Osteoblast (primary cell): ENCODE data around the gene FASLG. TPM values are rescaled to one million over a fixed set of nuclear protein-coding genes. Genes with fewer than 3 reads are reported as not detected.
"Not testable (repeated sequence)": the region's sequence is repeated elsewhere in the genome, so short reads cannot be mapped to it uniquely, and the experiment has no call there.

Experiments
- DNase-seq: peaks from one replicate; pipeline ENCODE4 v3.0.0; 2011; ENCODE audit warnings: low spot score, mixed read lengths; ENCODE audit not compliant: insufficient read length; ENCODE audit errors: missing footprints
- H2AFZ ChIP-seq: 2 replicates; pipeline ENCODE4 v1.6.0; 2011; ENCODE audit warnings: mild to moderate bottlenecking, low read length
- H3K27ac ChIP-seq: 2 replicates; pipeline ENCODE4 v1.5.1; 2011; ENCODE audit warnings: mild to moderate bottlenecking, low read depth, low read length, moderate library complexity
- H3K27me3 ChIP-seq: 2 replicates; pipeline ENCODE4 v1.6.0; 2012; ENCODE audit warnings: mild to moderate bottlenecking, control low read depth, inconsistent platforms, low read length, moderate library complexity; ENCODE audit not compliant: insufficient read depth
- H3K36me3 ChIP-seq: 2 replicates; pipeline ENCODE4 v1.5.1; 2011; ENCODE audit warnings: mild to moderate bottlenecking, low read length, control low read depth, moderate library complexity; ENCODE audit not compliant: insufficient read depth
- H3K4me1 ChIP-seq: 2 replicates; pipeline ENCODE4 v1.5.1; 2011; ENCODE audit warnings: mild to moderate bottlenecking, low read length, control low read depth, moderate library complexity; ENCODE audit not compliant: insufficient read depth
- H3K4me2 ChIP-seq: 2 replicates; pipeline ENCODE4 v1.6.0; 2011; ENCODE audit warnings: mild to moderate bottlenecking, low read length; ENCODE audit not compliant: insufficient read depth
- H3K4me3 ChIP-seq: fragments of 200-600 bp; sonication (generic); 3 replicates; pipeline ENCODE4 v1.5.1; 2012; ENCODE audit warnings: mild to moderate bottlenecking, low read length, inconsistent platforms; ENCODE audit not compliant: insufficient read depth
- H3K79me2 ChIP-seq: 2 replicates; pipeline ENCODE4 v1.6.0; 2012; ENCODE audit warnings: mild to moderate bottlenecking, low read length, control low read depth, inconsistent platforms; ENCODE audit not compliant: insufficient read depth
- H3K9me3 ChIP-seq: 2 replicates; pipeline ENCODE4 v1.5.1; 2011; ENCODE audit warnings: low read depth, low read length, control low read depth
- H4K20me1 ChIP-seq: 2 replicates; pipeline ENCODE4 v1.6.0; 2012; ENCODE audit warnings: mild to moderate bottlenecking, low read length, control low read depth; ENCODE audit not compliant: insufficient read depth
- CTCF ChIP-seq: IDR thresholded peaks from 2 replicates; pipeline ENCODE4 v1.5.1; 2011; ENCODE audit warnings: mild to moderate bottlenecking, low read depth, low read length, moderate library complexity; ENCODE audit errors: extremely low read depth
- total RNA-seq: library from RNA; depleted of rRNA; stranded (reverse); fragments of >200 nt; gene quantifications from 2 replicates; pipeline ENCODE4 v1.2.3, GENCODE V29; 2012

The FASLG gene
- total RNA-seq, 1 donor, result not detected

DNA sequence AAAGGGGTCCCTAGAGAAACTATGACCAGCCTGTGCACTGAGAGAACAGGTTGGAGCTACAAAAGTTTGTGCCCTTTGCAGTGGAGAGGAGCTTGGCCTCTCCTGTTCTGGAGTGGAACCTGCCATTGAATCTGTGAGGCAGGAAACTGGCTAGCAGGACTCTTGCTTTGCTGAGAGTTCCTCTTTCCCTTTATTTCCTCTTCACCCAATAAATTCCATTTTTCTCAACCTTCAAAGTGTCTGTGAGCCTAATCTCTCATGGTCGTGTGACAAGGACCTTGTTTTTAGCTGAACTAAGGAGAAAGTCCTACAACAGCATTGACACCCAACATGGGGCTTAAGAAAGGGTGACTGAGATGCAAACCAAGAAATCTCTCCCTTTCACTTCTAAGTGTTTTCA, 42.7 kb upstream of the FASLG start:
- Histone ChIP-seq H4K20me1 (no peaks in the 10 kb centered on the region), H2AFZ (no peak overlapping the region), H3K4me3 (no peak overlapping the region), H3K79me2 (no peaks in the 10 kb centered on the region), H3K27ac (no peak overlapping the region), H3K4me2 (no peak overlapping the region), H3K27me3 (no peaks in the 10 kb centered on the region), H3K36me3 (no peaks in the 10 kb centered on the region), H3K4me1 (no peaks in the 10 kb centered on the region), H3K9me3 (peaks cover 6% of the 10 kb centered on the region)
- TF ChIP-seq CTCF, result no peak
- no peak for DNase-seq

GRCh38 chr1:172616636-172617035, 42.3 kb upstream of the FASLG start:
- Histone ChIP-seq H3K4me2 (no peak overlapping the region), H3K79me2 (no peaks in the 10 kb centered on the region), H3K4me3 (no peak overlapping the region), H3K4me1 (no peaks in the 10 kb centered on the region), H3K27me3 (no peaks in the 10 kb centered on the region), H3K9me3 (peaks cover 6% of the 10 kb centered on the region), H4K20me1 (no peaks in the 10 kb centered on the region), H3K36me3 (no peaks in the 10 kb centered on the region), H3K27ac (no peak overlapping the region), H2AFZ (no peak overlapping the region)
- DNase-seq, result no peak
- TF ChIP-seq CTCF, result no peak

- DNase-seq, H3K4me3 ChIP-seq, H3K27me3 ChIP-seq, H3K27ac ChIP-seq, H4K20me1 ChIP-seq, H2AFZ ChIP-seq, H3K36me3 ChIP-seq, H3K4me2 ChIP-seq, H3K79me2 ChIP-seq, H3K9me3 ChIP-seq, H3K4me1 ChIP-seq: not testable (repeated sequence)
These were observed 38.3 kb upstream of the FASLG start for GRCh38 chr1:172620603-172621002.

GRCh38 chr1:172622541-172622940, 36.4 kb upstream of the FASLG start:
- no peak for DNase-seq
- H3K36me3 ChIP-seq, result no peaks in the 10 kb centered on the region
- H3K27ac ChIP-seq, result no peak overlapping the region
- no peaks in the 10 kb centered on the region for H4K20me1 ChIP-seq
- H2AFZ ChIP-seq, result no peak overlapping the region
- no peaks in the 10 kb centered on the region for H3K27me3 ChIP-seq
- no peaks in the 10 kb centered on the region for H3K79me2 ChIP-seq
- no peak for TF ChIP-seq CTCF
- no peak overlapping the region for H3K4me2 ChIP-seq
- no peak overlapping the region for H3K4me3 ChIP-seq
- peaks cover 4% of the 10 kb centered on the region for H3K9me3 ChIP-seq
- no peaks in the 10 kb centered on the region for H3K4me1 ChIP-seq

DNA sequence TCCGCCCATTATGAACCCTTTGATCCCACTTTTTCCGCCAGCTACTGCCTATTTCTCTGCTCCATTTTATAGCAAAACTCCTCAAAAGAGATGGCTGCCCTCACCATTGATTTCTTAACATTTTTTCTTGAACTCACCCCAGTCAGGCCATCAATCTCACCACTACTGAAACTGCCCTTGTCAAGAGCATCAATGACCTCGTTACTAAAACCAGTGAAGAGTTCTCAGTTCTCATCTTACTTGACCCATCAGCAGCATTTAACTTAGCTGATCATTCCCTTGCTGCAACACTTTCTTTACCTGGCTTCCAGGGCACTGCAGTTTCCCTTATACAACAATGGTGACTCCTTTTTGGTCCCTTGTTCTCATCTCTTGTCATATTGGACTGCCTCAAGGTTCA, 35.2 kb upstream of the FASLG start:
- Histone ChIP-seq H3K9me3 (peaks cover 4% of the 10 kb centered on the region), H3K79me2 (no peaks in the 10 kb centered on the region), H3K4me2 (no peak overlapping the region), H3K4me3 (no peak overlapping the region), H3K27me3 (no peaks in the 10 kb centered on the region), H3K27ac (no peak overlapping the region), H2AFZ (no peak overlapping the region), H3K4me1 (no peaks in the 10 kb centered on the region), H4K20me1 (no peaks in the 10 kb centered on the region), H3K36me3 (no peaks in the 10 kb centered on the region)
- no peak for TF ChIP-seq CTCF
- DNase-seq, result no peak
